Hair follicle dermal papilla cell (primary cell): ENCODE data around the gene ANAPC13. TPM values are rescaled to one million over a fixed set of nuclear protein-coding genes. Genes with fewer than 3 reads are reported as not detected.

Experiments used
- total RNA-seq: library from RNA; depleted of rRNA; stranded (reverse); fragments of >200 nt; gene quantifications from 2 replicates; pipeline ENCODE4 v1.2.3, GENCODE V29; 2012

ANAPC13 gene
- 53.7 and 73.7 TPM in 2 replicates for total RNA-seq

GRCh38 chr3:134485718-134486576, at the start of gene ANAPC13, which contains the start of gene CEP63:
Gene ANAPC13 (minus strand): TSS chr3:134485985. CDS start chr3:134482904, 3,081 bp downstream.
Gene CEP63 (plus strand): TSS chr3:134486057. CDS start chr3:134495321, 9,264 bp downstream.

Other genes with a start within 250 kb of the ANAPC13 start
- 119 and 136 TPM in 2 replicates for gene RYK, start 235.1 kb downstream of the ANAPC13 start, total RNA-seq
- gene AMOTL2, start 111.5 kb downstream of the ANAPC13 start, total RNA-seq: 529 and 611 TPM in 2 replicates
- gene CEP63, start 72 bp upstream of the ANAPC13 start, total RNA-seq: 18.0 and 69.2 TPM in 2 replicates
- 0.49 and 0.73 TPM in 2 replicates for gene KY, start 165.0 kb upstream of the ANAPC13 start, total RNA-seq